Skin epidermis (tissue), 12 donors: ENCODE results near the gene RAB6B.

Experiments
- H3K27ac ChIP-seq, 21 experiments: fragments of 200-600 bp; sonication (generic) in 11 of 21; one replicate each; pipeline ENCODE4 v1.5.0; 2020; ENCODE audit warnings: mild to moderate bottlenecking in 3 of 21, inconsistent platforms in 2 of 21, moderate library complexity in 2 of 21
- H3K4me3 ChIP-seq, 7 experiments: fragments of 200-600 bp; sonication (generic) in 2 of 7; one replicate each; pipeline ENCODE4 v1.5.0; 2020; ENCODE audit warnings: inconsistent platforms in 2 of 7, mild to moderate bottlenecking in 2 of 7, moderate library complexity in 1 of 7

The RAB6B gene

DNA sequence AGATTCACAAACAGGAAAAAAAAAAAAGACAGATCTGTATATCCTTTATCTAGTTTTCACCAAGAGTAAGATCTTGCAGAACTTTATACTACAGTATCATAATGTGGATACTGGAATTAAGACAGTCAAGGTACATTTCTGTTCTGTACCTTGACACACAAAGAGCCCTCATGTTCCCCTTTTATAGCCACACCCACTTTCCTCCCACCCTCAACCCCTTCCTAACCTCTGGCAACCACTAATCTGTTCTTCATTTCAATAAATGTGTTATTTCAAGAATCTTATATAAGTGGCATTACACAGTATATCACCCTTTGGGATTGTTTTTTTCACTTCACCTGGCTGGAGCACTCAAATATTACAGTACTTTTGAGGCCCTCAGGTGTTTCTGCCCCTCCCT is 3.6 kb upstream of the RAB6B start:
- Histone ChIP-seq H3K4me3 (no peak overlapping the region), H3K27ac (no peak overlapping the region)

GRCh38 chr3:133897547-133897946 is 1.9 kb upstream of the RAB6B start:
- no peak overlapping the region for H3K27ac ChIP-seq
- no peak overlapping the region for H3K4me3 ChIP-seq

GRCh38 chr3:133896002-133896761 is 500 bp upstream of the RAB6B start:
- Histone ChIP-seq H3K4me3 (peak overlapping the region; percentile 40 to 64 (median 50)), H3K27ac (peak overlapping the region in 4 of 21 experiments; percentile 9 to 52 (median 26))

DNA sequence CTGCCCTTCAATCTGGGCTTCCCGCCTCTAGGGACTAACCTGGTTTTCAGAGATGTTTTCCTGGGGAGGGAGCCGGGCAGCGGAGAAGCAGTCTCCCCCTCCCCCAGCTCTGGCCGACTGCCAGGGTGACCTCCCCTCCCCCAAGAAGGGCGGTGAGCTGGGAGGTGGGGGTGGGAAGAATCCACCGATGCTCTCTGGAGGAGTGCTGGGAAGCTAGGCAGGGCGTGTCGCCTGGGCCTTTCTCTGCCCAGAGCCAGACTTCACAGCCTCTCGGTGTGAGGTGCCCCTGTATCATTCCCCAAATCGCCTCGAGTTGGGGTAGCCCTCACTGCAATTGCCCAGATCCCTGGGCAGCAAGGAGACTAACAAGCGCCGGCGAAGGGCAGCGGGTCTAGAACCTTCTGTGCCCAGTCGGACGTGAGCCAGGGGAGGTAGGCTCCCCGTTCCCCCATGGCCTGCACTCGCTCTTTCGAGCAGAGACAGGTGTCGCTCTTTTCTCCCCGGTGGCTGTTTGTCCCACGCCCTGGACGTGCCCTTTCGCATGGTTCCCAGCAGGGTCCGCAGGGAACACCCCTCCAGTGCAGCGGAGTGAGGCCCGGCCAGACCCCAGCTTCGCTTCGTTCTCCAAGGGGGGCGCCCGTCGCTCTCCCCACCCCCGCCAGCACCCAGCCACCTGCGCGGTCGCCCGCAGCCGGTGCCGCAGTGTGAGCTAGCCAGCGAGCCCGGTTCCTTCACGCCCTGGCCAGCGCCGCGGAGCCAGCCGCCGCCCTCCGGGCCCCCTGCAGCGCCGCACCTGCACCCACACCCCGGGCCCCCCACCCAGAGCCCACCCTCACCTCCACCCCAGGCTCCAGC is 1.1 kb downstream of the RAB6B start:
- Histone ChIP-seq H3K27ac (no peak overlapping the region), H3K4me3 (peak overlapping the region; percentile 40 to 64 (median 50))

GRCh38 chr3:133893683-133894352 is 1.9 kb downstream of the RAB6B start:
- H3K27ac ChIP-seq, result no peak overlapping the region

DNA sequence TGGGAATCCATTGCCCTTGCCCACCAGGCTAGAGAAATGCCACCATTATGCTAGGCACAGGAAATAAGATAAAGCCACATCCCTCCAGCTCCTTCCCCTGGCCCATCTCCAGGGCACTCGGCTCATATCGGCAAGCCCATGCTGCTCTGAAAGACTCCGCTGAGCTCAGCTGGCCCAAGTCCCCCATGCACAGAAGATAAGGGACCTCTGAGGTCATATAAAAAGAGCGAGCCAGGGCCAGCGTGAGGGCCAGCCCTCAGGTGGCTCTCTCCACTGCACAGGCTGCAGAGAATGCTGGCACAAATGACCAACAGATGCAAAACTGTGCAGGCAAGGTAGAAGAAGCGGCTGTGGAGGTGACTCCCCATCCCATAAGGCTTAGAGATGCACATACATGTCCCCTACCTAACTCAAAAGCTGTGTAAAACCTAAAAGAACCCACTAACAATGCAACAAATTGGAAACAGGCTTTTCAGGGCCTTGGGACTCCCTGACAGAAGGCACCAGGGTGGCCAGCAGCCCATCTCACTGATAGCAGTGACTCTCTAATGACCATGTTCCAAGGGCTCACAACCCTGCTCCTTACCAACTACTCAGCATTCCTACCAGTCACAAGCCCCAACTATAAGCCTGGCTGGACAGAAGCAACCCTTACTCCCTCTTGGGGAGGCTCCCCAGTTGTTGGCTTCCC is 3.0 kb downstream of the RAB6B start:
- Histone ChIP-seq H3K27ac (no peak overlapping the region), H3K4me3 (no peak overlapping the region)

More at GRCh38 chr3:133893683-133894352, 1.9 kb downstream of the RAB6B start:
- H3K4me3 ChIP-seq, result no peak overlapping the region

DNA sequence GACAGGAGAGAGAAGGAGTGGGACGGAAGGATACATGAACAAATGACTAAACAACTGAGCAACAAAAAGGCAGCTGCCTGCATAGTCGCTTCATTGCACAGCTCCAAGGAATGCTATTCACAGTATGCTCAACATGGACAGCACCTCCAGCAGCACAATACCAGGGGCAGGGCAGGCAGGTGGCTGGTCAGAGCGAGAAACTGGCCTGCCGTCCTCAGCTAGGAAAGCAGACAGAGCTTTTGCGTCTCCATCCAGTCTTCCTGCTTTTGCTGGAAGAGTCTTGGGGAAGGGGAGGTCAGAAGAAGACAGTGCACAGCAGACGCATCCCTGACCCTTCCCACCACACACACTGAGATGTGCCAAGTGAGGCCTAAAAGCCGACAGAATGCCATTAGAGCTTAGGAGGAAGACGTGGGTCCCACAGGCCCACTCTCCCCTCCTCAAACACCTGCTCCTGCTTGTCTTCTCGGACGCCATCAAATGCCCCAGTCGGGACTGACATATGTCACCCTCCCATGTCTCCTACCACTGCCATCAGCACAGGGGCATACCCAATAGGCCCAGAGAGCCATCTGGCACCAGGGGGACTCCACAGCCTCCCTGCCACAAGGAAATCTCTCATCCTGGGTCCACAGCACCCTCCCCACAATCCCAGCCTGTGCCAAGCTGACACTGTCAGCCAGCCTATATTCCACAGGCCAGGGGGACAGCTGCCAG is 3.9 kb downstream of the RAB6B start:
- Histone ChIP-seq H3K4me3 (no peak overlapping the region), H3K27ac (no peak overlapping the region)

DNA sequence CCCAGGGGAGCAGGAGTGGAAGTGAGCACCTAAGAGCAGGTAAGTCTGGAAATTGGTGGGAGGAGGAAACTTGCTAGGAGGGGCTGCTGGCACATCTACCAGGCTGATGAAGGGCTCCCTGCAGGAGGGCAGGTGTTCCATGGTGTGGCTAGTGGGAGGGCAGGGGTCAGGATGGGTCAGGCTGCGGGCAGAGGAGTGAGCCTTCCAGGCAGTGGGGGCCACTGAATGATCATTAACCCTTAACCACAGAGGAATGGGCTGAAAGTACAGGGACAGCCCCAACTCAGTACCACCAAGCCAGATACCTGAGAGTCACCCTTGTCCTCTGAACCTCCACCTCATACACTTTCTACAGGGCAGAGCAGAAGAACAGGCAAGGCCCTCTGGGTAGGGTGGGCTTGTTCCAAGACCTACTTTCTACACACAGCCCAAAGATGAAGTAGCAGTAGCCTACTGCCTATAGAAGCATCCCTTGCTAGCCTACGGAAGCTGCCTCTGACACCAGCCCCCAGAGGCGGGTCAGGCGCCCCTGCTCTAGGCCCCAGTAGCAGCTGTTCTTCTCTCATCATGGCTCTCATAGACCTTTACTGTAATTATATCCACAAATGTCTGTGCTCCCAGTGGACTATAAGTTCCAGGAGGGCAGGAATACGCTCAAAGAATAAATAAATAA is 4.6 kb downstream of the RAB6B start:
- Histone ChIP-seq H3K4me3 (no peak overlapping the region), H3K27ac (no peak overlapping the region)

DNA sequence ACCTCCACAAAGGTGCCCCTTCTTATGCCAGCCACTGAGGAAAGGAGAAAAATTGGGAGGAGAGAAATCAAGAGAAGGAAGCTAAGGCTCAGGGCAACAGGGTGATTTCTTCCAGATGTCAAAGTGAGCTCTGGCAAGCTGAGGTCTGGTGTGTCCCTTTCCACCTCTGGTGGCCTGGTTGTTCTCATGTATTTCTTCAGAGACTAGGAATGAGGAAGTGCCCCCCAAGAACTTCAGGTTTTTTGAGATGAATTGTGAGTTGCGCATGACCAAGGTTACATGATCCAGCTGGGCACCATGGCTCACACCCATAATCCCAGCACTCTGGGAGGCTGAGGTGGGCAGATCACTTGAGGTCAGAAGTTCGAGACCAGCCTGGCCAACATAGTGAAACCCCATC is 5.6 kb downstream of the RAB6B start:
- Histone ChIP-seq H3K27ac (no peak overlapping the region), H3K4me3 (no peak overlapping the region)

GRCh38 chr3:133888726-133889340 is 6.8 kb downstream of the RAB6B start:
- H3K4me3 ChIP-seq, result no peak overlapping the region
- H3K27ac ChIP-seq, result no peak overlapping the region

DNA sequence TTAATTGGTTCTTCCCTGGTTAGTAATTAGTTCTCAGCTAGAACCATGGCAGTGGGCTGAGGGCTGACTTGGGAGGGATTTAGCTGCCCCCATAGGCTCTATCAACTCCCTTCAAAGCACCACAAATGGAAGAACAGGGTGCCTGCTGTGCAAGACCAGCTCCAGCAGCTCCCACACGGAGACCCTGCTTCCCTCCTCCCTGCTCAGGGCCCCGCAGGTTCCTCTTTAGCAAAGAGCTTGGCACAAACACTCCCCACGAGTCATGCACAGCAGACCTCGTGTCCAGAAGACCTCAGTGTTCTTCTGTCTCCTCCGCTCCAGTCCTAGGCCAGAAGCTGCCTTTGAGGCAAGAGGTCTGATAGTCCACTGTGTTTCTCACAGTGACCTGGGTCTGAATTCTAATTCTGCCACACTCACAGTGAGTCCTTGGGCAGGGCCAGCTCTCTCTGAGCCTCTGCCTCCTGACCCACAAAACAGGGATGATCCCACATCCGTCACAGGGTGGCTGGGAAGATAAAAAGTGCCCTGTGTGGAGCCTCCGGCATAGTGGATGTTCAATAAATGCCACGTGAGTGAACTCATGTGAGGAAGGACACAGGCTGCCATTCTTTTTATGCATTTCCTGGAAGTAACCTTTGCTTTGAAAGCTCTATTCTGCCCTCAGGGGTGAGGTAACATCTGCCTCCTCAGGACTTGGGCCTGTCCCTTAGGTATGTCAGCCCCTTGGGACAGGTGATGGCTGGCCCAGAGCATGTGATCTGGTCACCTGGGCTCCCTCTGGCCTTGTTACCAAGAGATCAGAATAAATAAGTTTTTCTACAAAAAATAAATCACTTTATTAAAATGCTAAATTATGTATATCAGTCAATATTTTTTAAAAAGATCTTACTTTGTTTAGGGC is 7.6 kb downstream of the RAB6B start:
- H3K4me3 ChIP-seq, result no peak overlapping the region
- no peak overlapping the region for H3K27ac ChIP-seq

- H3K4me3 ChIP-seq, result no peak overlapping the region
- no peak overlapping the region for H3K27ac ChIP-seq
Observed at GRCh38 chr3:133887074-133887802, 8.4 kb downstream of the RAB6B start.

GRCh38 chr3:133886031-133886722 is 9.5 kb downstream of the RAB6B start:
- Histone ChIP-seq H3K4me3 (no peak overlapping the region), H3K27ac (no peak overlapping the region)

GRCh38 chr3:133884887-133885711 is 10.6 kb downstream of the RAB6B start:
- no peak overlapping the region for H3K27ac ChIP-seq
- no peak overlapping the region for H3K4me3 ChIP-seq
